ENCODE measurements around the gene C19orf53.
A peak's percentile ranks its signal among the peaks of the same experiment; 100 is the strongest.
"Not testable (repeated sequence)": the region's sequence is repeated elsewhere in the genome, so short reads cannot be mapped to it uniquely, and the experiment has no call there.

Gene C19orf53

GRCh38 chr19:13774217-13775191 is at the start of gene C19orf53:
C19orf53 (plus strand) TSS chr19:13774456; CDS start chr19:13774478, 22 bp downstream.
- peak; percentile 83 for DNase-seq (ENCODE audit: low read depth, low spot score)

DNA sequence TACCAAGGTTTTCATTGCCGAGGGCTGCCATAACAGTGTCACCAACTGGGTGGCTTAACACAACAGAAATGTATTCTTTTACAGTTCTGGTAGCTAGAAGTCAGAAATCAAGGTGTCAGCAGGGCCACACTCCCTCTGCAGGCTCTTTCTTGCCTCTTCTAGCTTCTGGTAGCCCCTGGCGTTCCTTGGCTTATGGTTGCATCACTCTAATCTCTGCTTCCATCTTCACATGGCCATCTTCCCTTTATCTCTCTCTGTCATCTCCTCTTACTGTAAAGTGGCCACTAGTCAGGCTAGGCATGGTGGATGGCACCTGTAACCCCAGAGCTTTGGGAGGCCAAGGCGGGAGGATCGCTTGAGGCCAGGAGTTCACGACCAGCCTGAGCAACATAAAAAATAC is 47.9 kb upstream of the C19orf53 start:
- no peak for DNase-seq (ENCODE audit: low read depth, low spot score)

GRCh38 chr19:13727798-13728197 is 46.5 kb upstream of the C19orf53 start:
- DNase-seq (ENCODE audit: low read depth, low spot score) = no peak

DNA sequence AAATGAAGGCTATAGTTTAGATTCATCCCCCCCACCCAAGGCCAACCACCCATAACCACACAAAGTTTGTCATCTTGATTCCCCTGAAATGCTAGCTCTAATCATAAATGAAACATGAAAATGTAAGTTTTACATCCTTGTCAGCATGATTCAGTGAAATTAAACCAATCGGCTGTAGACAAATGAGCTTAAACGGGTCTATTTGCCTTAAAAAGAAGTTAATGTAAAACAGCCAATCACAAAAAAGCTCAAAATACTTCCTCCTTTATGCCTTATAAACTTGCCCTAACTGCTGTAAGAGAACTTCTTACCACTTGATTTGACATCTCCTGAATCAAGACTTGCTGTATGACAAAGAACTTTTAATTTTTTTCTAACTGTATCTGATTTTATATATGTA is 44.4 kb upstream of the C19orf53 start:
- DNase-seq (ENCODE audit: low read depth, low spot score) = no peak

GRCh38 chr19:13731147-13731964 is 42.9 kb upstream of the C19orf53 start:
- peak; percentile 88 for DNase-seq (ENCODE audit: low read depth, low spot score)

- no peak for DNase-seq (ENCODE audit: low read depth, low spot score)
Measured at GRCh38 chr19:13732337-13732736, 41.9 kb upstream of the C19orf53 start.

DNA sequence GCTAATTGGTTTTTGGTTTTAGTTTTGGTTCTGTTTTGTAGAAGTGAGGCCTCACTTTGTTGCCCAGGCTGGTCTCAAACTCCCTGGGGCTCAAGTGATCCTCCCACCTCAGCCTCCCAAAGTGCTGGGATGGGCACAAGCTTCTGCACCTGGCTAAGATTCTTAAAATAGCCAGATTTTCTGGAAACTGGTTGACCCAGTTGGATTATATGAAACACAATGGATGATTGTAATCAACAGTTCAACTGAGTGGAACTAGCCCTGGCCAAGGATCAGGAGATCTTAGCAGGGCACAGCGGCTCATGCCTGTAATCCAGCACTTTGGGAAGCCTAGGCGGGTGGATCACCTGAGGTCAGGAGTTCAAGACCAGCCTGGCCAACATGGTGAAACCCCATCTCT is 39.5 kb upstream of the C19orf53 start:
- no peak for DNase-seq (ENCODE audit: low read depth, low spot score)

GRCh38 chr19:13738073-13738472 is 36.2 kb upstream of the C19orf53 start:
- DNase-seq (ENCODE audit: low read depth, low spot score) = no peak

DNA sequence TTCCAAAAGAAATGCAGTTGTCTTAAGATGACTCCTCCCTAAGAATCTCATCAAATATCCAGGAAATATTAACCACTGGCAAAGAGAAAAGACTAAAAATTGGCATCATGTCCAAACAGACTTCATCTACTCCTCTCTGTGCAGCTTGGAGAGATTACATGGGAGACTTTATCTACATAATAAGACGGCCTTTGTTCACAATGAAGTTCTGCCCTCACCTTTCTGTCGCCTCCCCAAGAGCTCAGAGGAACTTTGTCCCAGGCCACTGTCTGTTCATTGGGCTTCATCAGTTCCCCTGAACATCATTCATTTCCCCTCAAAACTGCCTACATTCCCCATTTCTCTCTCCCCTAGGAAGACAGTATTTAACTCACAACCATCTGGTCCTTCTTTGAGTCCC is 32.4 kb upstream of the C19orf53 start:
- no peak for DNase-seq (ENCODE audit: low read depth, low spot score)

GRCh38 chr19:13742756-13743155 is 31.5 kb upstream of the C19orf53 start:
- no peak for DNase-seq (ENCODE audit: low read depth, low spot score)

- no peak for DNase-seq (ENCODE audit: low read depth, low spot score)
Measured at GRCh38 chr19:13744174-13744573, 30.1 kb upstream of the C19orf53 start.

- DNase-seq (ENCODE audit: low read depth, low spot score) = no peak
Measured at GRCh38 chr19:13747098-13747453, 27.2 kb upstream of the C19orf53 start.

DNA sequence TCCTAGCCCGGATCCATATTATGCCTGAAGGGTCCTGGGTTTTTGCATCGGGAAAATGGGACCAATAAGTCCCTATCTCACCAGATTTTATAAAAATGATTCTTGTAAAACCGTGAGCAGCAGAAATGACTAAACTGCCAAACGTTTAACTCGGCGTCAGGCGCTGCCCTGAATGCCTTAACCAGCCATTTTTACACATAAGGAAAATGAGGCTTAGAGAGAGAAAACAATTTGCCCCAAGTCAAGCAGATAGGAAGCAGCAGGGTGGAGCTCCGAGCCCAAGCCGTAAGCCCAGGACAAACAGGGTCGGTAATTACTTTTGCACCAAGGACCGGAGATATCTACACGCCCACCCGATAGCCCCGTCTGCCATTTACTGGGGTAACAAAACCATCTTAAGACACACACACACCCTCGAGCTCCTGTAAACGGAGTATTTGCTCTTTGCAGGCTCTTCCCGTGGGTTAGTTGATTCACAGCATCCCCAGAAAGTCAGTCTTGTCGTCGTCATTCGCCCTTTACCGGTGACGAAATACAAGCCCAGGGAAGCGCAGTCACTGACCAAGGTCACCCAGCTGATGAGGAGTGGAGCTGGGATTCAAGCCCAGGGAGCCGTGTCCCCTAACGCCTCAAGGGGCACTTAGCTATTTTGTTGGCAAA is 26.0 kb upstream of the C19orf53 start:
- DNase-seq (ENCODE audit: low read depth, low spot score) = no peak

DNA sequence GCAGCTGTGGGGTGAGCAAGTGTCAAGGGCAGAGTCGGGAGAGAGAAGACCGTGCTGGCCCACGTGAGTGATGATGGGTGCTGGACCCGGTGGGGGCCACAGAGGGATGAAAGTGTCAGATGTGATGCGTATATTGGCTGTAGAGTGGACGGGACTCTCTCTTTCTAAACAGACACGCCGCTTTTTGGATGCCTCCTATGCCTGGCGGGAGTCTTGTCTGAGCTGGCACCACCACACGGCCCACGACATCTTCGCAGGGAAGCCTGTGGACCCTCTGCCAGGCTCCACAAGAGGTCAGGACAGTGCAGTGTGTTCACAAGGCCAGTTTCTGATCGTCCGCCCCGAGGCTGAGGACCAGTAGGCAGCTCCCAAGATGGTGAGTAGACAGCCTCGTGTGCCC is 22.8 kb upstream of the C19orf53 start:
- DNase-seq (ENCODE audit: low read depth, low spot score) = no peak

DNA sequence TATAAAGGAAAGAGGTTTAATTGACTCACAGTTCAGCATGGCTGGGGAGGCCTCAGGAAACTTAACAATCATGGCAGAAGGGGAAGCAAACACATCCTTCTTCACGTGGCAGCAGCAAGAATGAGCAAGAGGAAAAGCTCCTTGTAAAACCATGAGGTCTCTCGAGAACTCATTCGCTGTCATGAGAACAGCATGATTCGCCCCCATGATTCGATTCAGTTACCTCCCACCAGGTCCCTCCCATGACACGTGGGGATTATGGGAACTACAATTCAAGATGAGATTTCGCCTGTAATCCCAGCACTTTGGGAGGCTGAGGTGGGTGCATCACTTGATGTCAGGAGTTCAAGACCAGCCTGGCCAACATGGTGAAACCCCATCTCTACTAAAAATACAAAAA is 20.6 kb upstream of the C19orf53 start:
- not testable (repeated sequence) for DNase-seq (ENCODE audit: low read depth, low spot score)

GRCh38 chr19:13756210-13756609 is 18.0 kb upstream of the C19orf53 start:
- DNase-seq (ENCODE audit: low read depth, low spot score) = no peak

- no peak for DNase-seq (ENCODE audit: low read depth, low spot score)
Measured at GRCh38 chr19:13757805-13758772, 16.2 kb upstream of the C19orf53 start.

DNA sequence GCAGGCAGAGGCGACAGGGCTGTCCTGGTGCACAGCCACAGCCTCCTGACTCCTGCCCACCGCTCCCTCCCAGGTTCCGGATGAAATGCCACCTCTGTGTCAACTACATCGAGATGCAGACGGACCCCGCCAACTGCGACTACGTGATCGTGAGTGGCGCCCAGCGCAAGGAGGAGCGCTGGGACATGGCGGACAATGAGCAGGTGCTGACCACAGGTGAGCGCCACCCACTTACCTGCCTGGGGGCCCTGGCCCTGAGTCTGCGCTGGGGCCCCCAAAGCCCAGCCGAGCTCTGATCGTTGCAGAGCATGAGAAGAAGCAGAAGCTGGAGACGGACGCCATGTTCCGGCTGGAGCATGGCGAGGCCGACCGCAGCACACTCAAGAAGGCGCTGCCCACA is 15.5 kb upstream of the C19orf53 start:
- DNase-seq (ENCODE audit: low read depth, low spot score) = no peak

- DNase-seq (ENCODE audit: low read depth, low spot score) = no peak
Measured at GRCh38 chr19:13761423-13761822, 12.8 kb upstream of the C19orf53 start.

DNA sequence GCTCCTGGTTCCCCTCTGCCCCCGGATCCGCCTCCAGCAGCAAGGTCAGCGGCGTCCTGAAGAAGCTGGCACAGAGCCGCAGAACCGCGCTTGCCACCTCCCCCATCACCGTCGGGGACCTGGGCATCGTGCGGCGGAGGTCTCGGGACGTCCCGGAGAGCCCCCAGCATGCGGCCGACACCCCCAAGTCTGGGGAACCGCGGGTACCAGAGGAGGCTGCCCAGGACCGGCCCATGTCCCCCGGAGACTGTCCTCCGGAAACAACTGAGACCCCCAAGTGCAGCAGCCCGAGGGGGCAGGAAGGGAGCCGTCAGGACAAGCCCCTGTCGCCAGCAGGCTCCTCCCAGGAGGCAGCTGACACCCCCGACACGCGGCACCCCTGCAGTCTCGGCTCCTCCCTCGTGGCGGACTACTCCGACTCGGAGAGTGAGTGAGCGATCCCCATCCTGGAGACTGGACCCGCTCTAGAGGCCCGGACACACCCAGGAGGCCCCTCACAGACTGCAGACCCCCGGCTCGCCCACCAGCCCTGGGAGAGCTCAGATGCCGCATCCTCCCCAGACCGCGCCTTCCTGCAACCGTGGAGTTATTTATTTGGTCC is 11.5 kb upstream of the C19orf53 start:
- no peak for DNase-seq (ENCODE audit: low read depth, low spot score)
